Activated naive CD4-positive, alpha-beta T cell treated with anti-CD3 and anti-CD28 coated beads, Interleukin-2, amount 50 U/mL, for 24 hours (primary cell): ENCODE results near the gene DDO.

ENCODE experiments used
- H3K27ac Mint-ChIP-seq: one replicate; pipeline ENCODE4 v1.8.0; 2021; ENCODE audit warnings: mild to moderate bottlenecking, mixed read lengths
- H3K27me3 Mint-ChIP-seq: one replicate; pipeline ENCODE4 v1.8.0; 2021; ENCODE audit warnings: mixed read lengths
- H3K36me3 Mint-ChIP-seq: one replicate; pipeline ENCODE4 v1.8.0; 2021; ENCODE audit warnings: mixed read lengths
- H3K4me1 Mint-ChIP-seq: one replicate; pipeline ENCODE4 v1.8.0; 2021; ENCODE audit warnings: mixed read lengths
- H3K4me3 Mint-ChIP-seq: one replicate; pipeline ENCODE4 v1.8.0; 2021; ENCODE audit warnings: mild to moderate bottlenecking, mixed read lengths
- H3K9me3 Mint-ChIP-seq: one replicate; pipeline ENCODE4 v1.8.0; 2021; ENCODE audit warnings: mixed read lengths

DDO gene

GRCh38 chr6:110399219-110400071 lies 15.9 kb downstream of the DDO start:
- H3K36me3 Mint-ChIP-seq: no peaks in the 10 kb centered on the region
- peak overlapping the region; percentile 43 for H3K27ac Mint-ChIP-seq
- no peaks in the 10 kb centered on the region for H3K4me1 Mint-ChIP-seq
- H3K27me3 Mint-ChIP-seq: no peaks in the 10 kb centered on the region
- no peak overlapping the region for H3K4me3 Mint-ChIP-seq
- H3K9me3 Mint-ChIP-seq: no peaks in the 10 kb centered on the region

GRCh38 chr6:110398778-110399177 lies 16.6 kb downstream of the DDO start:
- Mint-ChIP-seq H3K4me3 (no peak overlapping the region), H3K27ac (no peak overlapping the region), H3K9me3 (no peaks in the 10 kb centered on the region), H3K36me3 (no peaks in the 10 kb centered on the region), H3K27me3 (no peaks in the 10 kb centered on the region), H3K4me1 (no peaks in the 10 kb centered on the region)

- H3K36me3 Mint-ChIP-seq: no peaks in the 10 kb centered on the region
These were observed 20.2 kb downstream of the DDO start for GRCh38 chr6:110395221-110395620.

GRCh38 chr6:110394409-110394808 lies 21.0 kb downstream of the DDO start:
- Mint-ChIP-seq H3K9me3 (no peaks in the 10 kb centered on the region), H3K27ac (no peak overlapping the region), H3K4me1 (peaks cover 12% of the 10 kb centered on the region), H3K4me3 (no peak overlapping the region), H3K27me3 (no peaks in the 10 kb centered on the region), H3K36me3 (no peaks in the 10 kb centered on the region)

More at GRCh38 chr6:110395221-110395620, 20.2 kb downstream of the DDO start:
- Mint-ChIP-seq H3K4me3 (no peak overlapping the region), H3K4me1 (peaks cover 6% of the 10 kb centered on the region), H3K27ac (no peak overlapping the region), H3K27me3 (no peaks in the 10 kb centered on the region), H3K9me3 (no peaks in the 10 kb centered on the region)

DNA sequence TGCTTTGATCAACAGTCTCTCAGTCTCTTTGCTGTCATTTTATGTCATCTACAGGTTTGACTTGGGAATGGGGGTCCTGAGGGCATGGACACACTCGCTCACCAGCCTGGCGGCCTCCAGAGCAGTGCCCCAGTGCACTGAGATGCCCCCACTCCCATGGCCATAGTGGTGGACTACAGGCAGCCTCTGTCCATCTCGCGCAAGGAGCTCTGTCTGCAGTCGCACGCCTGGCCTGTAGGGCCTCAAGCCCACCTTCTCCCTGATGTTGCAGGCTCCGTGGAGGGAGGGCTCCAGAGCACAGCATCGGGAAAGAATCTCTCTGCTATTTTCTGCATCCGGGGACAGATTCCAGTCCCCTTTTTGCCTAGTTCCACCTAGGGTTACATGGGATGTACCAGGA lies 22.6 kb downstream of the DDO start:
- Mint-ChIP-seq H3K9me3 (no peaks in the 10 kb centered on the region), H3K4me1 (peaks cover 19% of the 10 kb centered on the region), H3K27ac (no peak overlapping the region), H3K36me3 (no peaks in the 10 kb centered on the region), H3K27me3 (no peaks in the 10 kb centered on the region), H3K4me3 (no peak overlapping the region)

DNA sequence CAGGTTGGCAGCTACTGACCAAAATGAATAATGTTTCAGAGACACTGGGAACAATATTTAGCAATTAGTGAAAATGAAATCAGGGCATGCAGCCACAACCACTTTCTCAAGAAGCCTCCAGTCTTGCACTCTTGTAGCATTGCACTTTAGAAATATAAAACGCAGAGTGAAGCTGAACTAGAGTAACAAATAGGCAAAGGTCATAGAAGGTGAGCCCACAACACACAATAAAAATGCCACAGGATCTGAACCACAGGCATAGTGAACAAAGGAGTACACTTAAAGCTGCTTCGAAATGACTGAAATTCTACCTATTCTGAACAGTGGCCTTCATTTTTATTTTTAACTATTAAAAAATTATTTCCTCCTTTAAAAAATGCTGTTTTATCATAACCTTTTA lies 25.0 kb downstream of the DDO start:
- Mint-ChIP-seq H3K27ac (no peak overlapping the region), H3K36me3 (no peaks in the 10 kb centered on the region), H3K4me1 (peaks cover 19% of the 10 kb centered on the region), H3K9me3 (no peaks in the 10 kb centered on the region), H3K27me3 (no peaks in the 10 kb centered on the region), H3K4me3 (no peak overlapping the region)

DNA sequence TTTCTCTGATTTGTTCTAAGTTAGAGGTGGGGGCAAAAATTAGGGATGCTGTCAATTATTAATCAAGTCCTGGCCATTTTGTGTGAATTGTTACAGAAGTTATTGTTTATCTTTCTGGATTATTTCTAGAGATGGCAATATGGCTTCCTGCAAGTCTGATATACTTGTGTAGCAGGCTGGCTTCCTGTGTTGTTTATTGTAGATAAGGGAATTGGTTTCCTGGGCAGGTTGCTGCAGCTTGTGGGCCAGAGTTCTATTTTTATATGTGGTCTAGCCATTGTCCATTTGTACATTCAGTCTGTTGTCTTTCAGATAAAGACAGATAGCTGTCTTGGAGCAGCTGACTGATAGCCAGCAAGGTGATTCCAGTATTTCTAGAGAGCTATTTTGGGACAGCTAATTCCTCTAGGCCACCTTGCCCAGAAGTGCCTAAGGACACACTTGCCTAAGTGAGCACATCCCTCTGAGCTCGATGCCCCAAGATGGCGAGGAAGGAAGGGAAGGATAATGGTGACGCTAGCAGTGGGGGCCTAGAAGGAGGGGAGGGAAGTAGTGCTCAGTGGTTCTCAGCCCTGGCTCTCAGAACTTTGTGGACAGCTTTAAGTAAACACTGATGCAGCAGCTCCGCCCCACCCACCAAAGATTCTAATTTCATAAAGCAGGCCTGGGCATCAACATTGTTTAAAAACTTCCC lies 25.5 kb downstream of the DDO start:
- Mint-ChIP-seq H3K36me3 (no peaks in the 10 kb centered on the region), H3K27me3 (no peaks in the 10 kb centered on the region), H3K9me3 (no peaks in the 10 kb centered on the region), H3K4me1 (peaks cover 19% of the 10 kb centered on the region), H3K27ac (no peak overlapping the region), H3K4me3 (no peak overlapping the region)

DNA sequence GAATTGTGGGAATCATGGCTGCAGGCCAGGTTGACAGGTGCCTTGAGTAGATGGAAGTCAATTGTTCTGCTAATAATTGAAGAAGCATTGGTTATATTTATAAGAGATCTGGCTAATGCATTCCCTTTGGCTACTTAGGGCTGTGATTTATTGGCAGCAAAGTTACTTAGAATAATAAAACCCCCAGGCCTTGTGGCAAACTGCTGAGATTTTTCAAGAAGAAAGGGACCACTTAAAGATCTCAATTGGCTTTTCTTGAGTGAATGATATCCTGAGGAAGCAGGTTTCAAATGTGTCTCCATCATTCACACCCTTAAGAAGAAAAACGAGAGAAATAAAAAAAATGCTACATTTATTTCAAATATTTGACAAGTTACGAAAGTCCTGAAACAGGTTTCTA lies 27.4 kb downstream of the DDO start:
- H3K9me3 Mint-ChIP-seq: no peaks in the 10 kb centered on the region
- peaks cover 19% of the 10 kb centered on the region for H3K4me1 Mint-ChIP-seq
- no peaks in the 10 kb centered on the region for H3K36me3 Mint-ChIP-seq
- no peak overlapping the region for H3K27ac Mint-ChIP-seq
- no peaks in the 10 kb centered on the region for H3K27me3 Mint-ChIP-seq
- H3K4me3 Mint-ChIP-seq: no peak overlapping the region

- no peaks in the 10 kb centered on the region for H3K36me3 Mint-ChIP-seq
- no peaks in the 10 kb centered on the region for H3K9me3 Mint-ChIP-seq
- no peaks in the 10 kb centered on the region for H3K27me3 Mint-ChIP-seq
- H3K27ac Mint-ChIP-seq: no peak overlapping the region
- H3K4me1 Mint-ChIP-seq: peaks cover 15% of the 10 kb centered on the region
- H3K4me3 Mint-ChIP-seq: no peak overlapping the region
These were observed 29.9 kb downstream of the DDO start for GRCh38 chr6:110385458-110385863.

GRCh38 chr6:110378552-110378951 lies 36.8 kb downstream of the DDO start:
- no peaks in the 10 kb centered on the region for H3K36me3 Mint-ChIP-seq
- H3K27me3 Mint-ChIP-seq: peaks cover 2% of the 10 kb centered on the region
- H3K4me1 Mint-ChIP-seq: no peaks in the 10 kb centered on the region
- no peaks in the 10 kb centered on the region for H3K9me3 Mint-ChIP-seq
- H3K4me3 Mint-ChIP-seq: no peak overlapping the region
- no peak overlapping the region for H3K27ac Mint-ChIP-seq

- H3K27ac Mint-ChIP-seq: no peak overlapping the region
These were observed 46.3 kb downstream of the DDO start for GRCh38 chr6:110369066-110369465.

DNA sequence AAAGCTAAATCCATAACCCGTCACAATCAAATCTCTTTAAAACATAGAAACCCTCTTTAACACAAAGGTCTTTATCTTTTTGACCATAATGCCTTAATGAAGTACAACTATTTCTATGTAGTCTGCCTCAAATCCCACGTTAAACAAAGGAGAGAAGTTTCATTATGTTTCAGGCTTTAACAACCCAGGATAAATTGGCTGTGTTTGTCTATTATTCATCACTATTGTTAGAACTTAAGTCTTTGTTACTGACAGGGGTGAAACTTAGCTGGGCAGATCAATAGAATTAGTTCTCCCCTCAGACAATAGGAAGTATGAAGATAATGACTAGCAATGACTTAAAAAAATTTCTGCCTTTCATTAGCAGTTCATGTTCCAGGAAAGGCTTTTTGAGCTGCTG lies 47.1 kb downstream of the DDO start:
- Mint-ChIP-seq H3K27ac (no peak overlapping the region), H3K36me3 (no peaks in the 10 kb centered on the region), H3K9me3 (no peaks in the 10 kb centered on the region), H3K27me3 (no peaks in the 10 kb centered on the region), H3K4me3 (no peak overlapping the region), H3K4me1 (peaks cover 15% of the 10 kb centered on the region)

More at GRCh38 chr6:110369066-110369465, 46.3 kb downstream of the DDO start:
- H3K9me3 Mint-ChIP-seq: no peaks in the 10 kb centered on the region
- peaks cover 15% of the 10 kb centered on the region for H3K4me1 Mint-ChIP-seq
- H3K4me3 Mint-ChIP-seq: no peak overlapping the region
- no peaks in the 10 kb centered on the region for H3K27me3 Mint-ChIP-seq
- H3K36me3 Mint-ChIP-seq: no peaks in the 10 kb centered on the region

- Mint-ChIP-seq H3K36me3 (no peaks in the 10 kb centered on the region), H3K27me3 (no peaks in the 10 kb centered on the region), H3K4me1 (peaks cover 15% of the 10 kb centered on the region), H3K4me3 (no peak overlapping the region), H3K9me3 (no peaks in the 10 kb centered on the region), H3K27ac (no peak overlapping the region)
These were observed 47.5 kb downstream of the DDO start for GRCh38 chr6:110367825-110368224.

- no peak overlapping the region for H3K27ac Mint-ChIP-seq
- no peak overlapping the region for H3K4me3 Mint-ChIP-seq
- peaks cover 3% of the 10 kb centered on the region for H3K27me3 Mint-ChIP-seq
- no peaks in the 10 kb centered on the region for H3K9me3 Mint-ChIP-seq
- no peaks in the 10 kb centered on the region for H3K36me3 Mint-ChIP-seq
- H3K4me1 Mint-ChIP-seq: peaks cover 15% of the 10 kb centered on the region
These were observed 48.4 kb downstream of the DDO start for GRCh38 chr6:110366975-110367374.

- H3K4me1 Mint-ChIP-seq: peaks cover 15% of the 10 kb centered on the region
- no peak overlapping the region for H3K4me3 Mint-ChIP-seq
- H3K27ac Mint-ChIP-seq: no peak overlapping the region
These were observed 49.1 kb downstream of the DDO start for GRCh38 chr6:110366256-110366655.

GRCh38 chr6:110364364-110365105 lies 50.8 kb downstream of the DDO start:
- Mint-ChIP-seq H3K27ac (no peak overlapping the region), H3K36me3 (no peaks in the 10 kb centered on the region), H3K9me3 (no peaks in the 10 kb centered on the region), H3K4me3 (no peak overlapping the region), H3K27me3 (peaks cover 6% of the 10 kb centered on the region), H3K4me1 (peaks cover 15% of the 10 kb centered on the region)

More at GRCh38 chr6:110366256-110366655, 49.1 kb downstream of the DDO start:
- no peaks in the 10 kb centered on the region for H3K9me3 Mint-ChIP-seq
- peaks cover 4% of the 10 kb centered on the region for H3K27me3 Mint-ChIP-seq
- H3K36me3 Mint-ChIP-seq: no peaks in the 10 kb centered on the region
